Measurements from ENCODE around the gene PRKAG2.

- no peak for TF ChIP-seq GATA2 (IDR thresholded peaks at IDR 0.05; ENCODE audit: low read depth, low read length)
- TF ChIP-seq GATA3 (IDR thresholded peaks at IDR 0.05; ENCODE audit: low read depth, low read length) = no peak
Measured at GRCh38 chr7:151824373-151824933, 52.5 kb downstream of the PRKAG2 start.

Measured in SH-SY5Y (cell line).